ENCODE measurements around the gene FPGS. TPM values are rescaled to one million over a fixed set of nuclear protein-coding genes. Genes with fewer than 3 reads are reported as not detected.

FPGS gene
- total RNA-seq, 2 experiments from 2014 or later = 132 to 147 TPM

DNA sequence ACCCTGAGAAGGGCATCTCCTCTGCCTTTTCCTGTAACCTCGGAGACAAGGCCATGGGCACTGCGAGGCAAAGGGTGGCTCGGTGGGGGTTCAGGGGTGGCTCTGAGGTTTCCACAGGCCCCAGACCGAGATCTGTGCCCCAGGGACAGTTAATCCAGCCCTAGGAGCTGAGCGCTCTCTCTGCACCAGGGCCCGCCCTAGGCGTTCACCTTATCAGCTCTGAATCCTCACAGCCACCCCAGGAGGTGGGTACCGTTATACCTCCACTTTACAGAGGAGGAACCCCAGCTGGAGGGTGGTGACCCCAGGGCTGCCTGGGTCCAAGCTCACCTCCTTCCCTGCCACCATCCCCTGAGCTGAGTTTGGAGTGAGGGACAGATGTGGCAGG, 54.0 kb downstream of the FPGS start:
- no peak for TF ChIP-seq EZH2phosphoT487 (IDR thresholded peaks at IDR 0.05; ENCODE audit: borderline replicate concordance, low read depth, low read length)
- TF ChIP-seq, protein P1, sequence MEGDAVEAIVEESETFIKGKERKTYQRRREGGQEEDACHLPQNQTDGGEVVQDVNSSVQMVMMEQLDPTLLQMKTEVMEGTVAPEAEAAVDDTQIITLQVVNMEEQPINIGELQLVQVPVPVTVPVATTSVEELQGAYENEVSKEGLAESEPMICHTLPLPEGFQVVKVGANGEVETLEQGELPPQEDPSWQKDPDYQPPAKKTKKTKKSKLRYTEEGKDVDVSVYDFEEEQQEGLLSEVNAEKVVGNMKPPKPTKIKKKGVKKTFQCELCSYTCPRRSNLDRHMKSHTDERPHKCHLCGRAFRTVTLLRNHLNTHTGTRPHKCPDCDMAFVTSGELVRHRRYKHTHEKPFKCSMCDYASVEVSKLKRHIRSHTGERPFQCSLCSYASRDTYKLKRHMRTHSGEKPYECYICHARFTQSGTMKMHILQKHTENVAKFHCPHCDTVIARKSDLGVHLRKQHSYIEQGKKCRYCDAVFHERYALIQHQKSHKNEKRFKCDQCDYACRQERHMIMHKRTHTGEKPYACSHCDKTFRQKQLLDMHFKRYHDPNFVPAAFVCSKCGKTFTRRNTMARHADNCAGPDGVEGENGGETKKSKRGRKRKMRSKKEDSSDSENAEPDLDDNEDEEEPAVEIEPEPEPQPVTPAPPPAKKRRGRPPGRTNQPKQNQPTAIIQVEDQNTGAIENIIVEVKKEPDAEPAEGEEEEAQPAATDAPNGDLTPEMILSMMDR (conservative IDR thresholded peaks at IDR 0.05; ENCODE audit: low read length) = no peak
- ChIA-PET CTCF (ENCODE audit: unreplicated experiment) (no interaction called here), POLR2A (no interaction called here)
- no peak for DNase-seq (ENCODE audit: low spot score)
- Histone ChIP-seq H3K27ac (ENCODE audit: low read depth, low read length, poor library complexity, severe bottlenecking) (no peak overlapping the region), H4K20me1 (ENCODE audit: insufficient read depth, low read length) (no peaks in the 10 kb centered on the region), H2AFZ (ENCODE audit: low read length) (no peak overlapping the region), H3K9me2 (ENCODE audit: insufficient read depth, low read length) (no peaks in the 10 kb centered on the region), H3K4me1 (ENCODE audit: insufficient read depth, low read length, poor library complexity, severe bottlenecking) (peaks cover 5% of the 10 kb centered on the region), H3K9me3 (ENCODE audit: low read length) (no peaks in the 10 kb centered on the region), H3K36me3 (ENCODE audit: insufficient read depth, low read length) (no peaks in the 10 kb centered on the region), H3K4me3 (ENCODE audit: low read depth, low read length, poor library complexity, severe bottlenecking) (no peak overlapping the region), H3K79me2 (ENCODE audit: insufficient read depth, low read depth, low read length) (no peaks in the 10 kb centered on the region), H3K4me2 (ENCODE audit: low read length) (no peak overlapping the region)
- intact Hi-C loops (cut with micrococcal nuclease; ENCODE audit: unreplicated experiment) = no loop called here
- BruUV-seq (replicated peaks) = no TSS peak

DNA sequence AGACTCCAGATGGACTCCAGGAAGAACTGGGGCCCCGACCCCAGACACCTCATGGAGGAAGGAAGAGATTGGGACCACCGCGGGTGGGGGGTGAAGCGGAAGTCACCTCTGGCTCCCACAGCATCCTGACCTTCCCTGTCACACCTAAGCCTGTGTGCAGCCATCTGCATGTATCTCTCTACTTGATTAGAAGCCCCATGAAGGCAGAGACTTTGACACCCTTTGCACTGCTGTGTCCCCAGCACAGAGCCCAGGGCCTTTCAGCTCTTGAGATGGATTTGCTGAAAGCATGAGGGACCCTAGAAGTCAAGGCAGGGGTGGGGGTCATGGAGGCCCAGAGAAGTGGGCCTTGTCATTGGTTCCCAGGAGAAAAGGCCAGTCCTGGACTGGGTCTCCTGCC, 54.6 kb downstream of the FPGS start:
- Histone ChIP-seq H3K4me2 (ENCODE audit: low read length) (no peak overlapping the region), H3K36me3 (ENCODE audit: insufficient read depth, low read length) (no peaks in the 10 kb centered on the region), H3K9me2 (ENCODE audit: insufficient read depth, low read length) (no peaks in the 10 kb centered on the region), H3K4me1 (ENCODE audit: insufficient read depth, low read length, poor library complexity, severe bottlenecking) (peaks cover 10% of the 10 kb centered on the region), H3K79me2 (ENCODE audit: insufficient read depth, low read depth, low read length) (no peaks in the 10 kb centered on the region), H2AFZ (ENCODE audit: low read length) (no peak overlapping the region), H3K9me3 (ENCODE audit: low read length) (no peaks in the 10 kb centered on the region), H3K27ac (ENCODE audit: low read depth, low read length, poor library complexity, severe bottlenecking) (no peak overlapping the region), H4K20me1 (ENCODE audit: insufficient read depth, low read length) (no peaks in the 10 kb centered on the region), H3K4me3 (ENCODE audit: low read depth, low read length, poor library complexity, severe bottlenecking) (no peak overlapping the region)
- ChIA-PET CTCF (ENCODE audit: unreplicated experiment) (no interaction called here), POLR2A (no interaction called here)
- DNase-seq (ENCODE audit: low spot score) = no peak
- intact Hi-C loops (cut with micrococcal nuclease; ENCODE audit: unreplicated experiment) = no loop called here
- no TSS peak for BruUV-seq (replicated peaks)
- no peak for TF ChIP-seq EZH2phosphoT487 (IDR thresholded peaks at IDR 0.05; ENCODE audit: borderline replicate concordance, low read depth, low read length)
- TF ChIP-seq, protein P1 (conservative IDR thresholded peaks at IDR 0.05; ENCODE audit: low read length) = no peak

DNA sequence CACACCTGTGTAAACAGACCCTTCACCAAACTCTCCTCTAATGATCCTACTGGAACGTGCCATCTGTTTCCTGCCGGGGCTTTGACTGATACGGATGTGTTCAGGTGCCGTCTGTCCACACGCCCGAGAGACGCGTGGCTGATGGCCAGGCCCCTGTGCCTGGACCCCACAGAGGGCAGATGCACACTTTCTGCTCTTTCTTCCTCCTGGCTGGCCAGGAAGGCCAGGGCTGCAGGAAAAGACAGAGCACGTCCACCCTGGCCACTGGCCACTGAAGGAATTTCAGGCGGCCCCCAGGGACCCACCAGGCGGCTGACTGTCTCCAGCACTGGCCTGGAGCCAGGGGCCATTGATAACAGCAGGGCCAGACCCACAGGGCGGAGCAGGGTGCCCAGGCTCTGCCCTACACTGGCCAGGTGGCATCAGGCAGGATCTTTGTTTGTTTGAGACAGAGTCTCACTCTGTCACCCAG, 55.4 kb downstream of the FPGS start:
- no peak overlapping the region for H3K27ac ChIP-seq (ENCODE audit: low read depth, low read length, poor library complexity, severe bottlenecking)
- H3K79me2 ChIP-seq (ENCODE audit: insufficient read depth, low read depth, low read length) = no peaks in the 10 kb centered on the region
- POLR2A ChIA-PET = no interaction called here
- CTCF ChIA-PET (ENCODE audit: unreplicated experiment) = no interaction called here
- no peak overlapping the region for H2AFZ ChIP-seq (ENCODE audit: low read length)
- H3K4me3 ChIP-seq (ENCODE audit: low read depth, low read length, poor library complexity, severe bottlenecking) = no peak overlapping the region
- peaks cover 14% of the 10 kb centered on the region for H3K4me1 ChIP-seq (ENCODE audit: insufficient read depth, low read length, poor library complexity, severe bottlenecking)
- no TSS peak for BruUV-seq (replicated peaks)
- no peaks in the 10 kb centered on the region for H4K20me1 ChIP-seq (ENCODE audit: insufficient read depth, low read length)
- H3K9me2 ChIP-seq (ENCODE audit: insufficient read depth, low read length) = no peaks in the 10 kb centered on the region
- H3K36me3 ChIP-seq (ENCODE audit: insufficient read depth, low read length) = no peaks in the 10 kb centered on the region
- no peak for TF ChIP-seq EZH2phosphoT487 (IDR thresholded peaks at IDR 0.05; ENCODE audit: borderline replicate concordance, low read depth, low read length)
- TF ChIP-seq, protein P1 (conservative IDR thresholded peaks at IDR 0.05; ENCODE audit: low read length) = no peak
- no peak for DNase-seq (ENCODE audit: low spot score)
- no peak overlapping the region for H3K4me2 ChIP-seq (ENCODE audit: low read length)
- H3K9me3 ChIP-seq (ENCODE audit: low read length) = no peaks in the 10 kb centered on the region
- intact Hi-C loops (cut with micrococcal nuclease; ENCODE audit: unreplicated experiment) = no loop called here

Measured in OCI-LY7 (cell line).